ENCODE data around the gene PRKRA.
"Not testable (repeated sequence)": the region's sequence is repeated elsewhere in the genome, so short reads cannot be mapped to it uniquely, and the experiment has no call there.

Gene PRKRA

GRCh38 chr2:178412453-178412852 lies 38.5 kb downstream of the PRKRA start:
- not testable (repeated sequence) for DNase-seq

- no peak for DNase-seq
Observed at GRCh38 chr2:178412047-178412446, 38.9 kb downstream of the PRKRA start.

DNA sequence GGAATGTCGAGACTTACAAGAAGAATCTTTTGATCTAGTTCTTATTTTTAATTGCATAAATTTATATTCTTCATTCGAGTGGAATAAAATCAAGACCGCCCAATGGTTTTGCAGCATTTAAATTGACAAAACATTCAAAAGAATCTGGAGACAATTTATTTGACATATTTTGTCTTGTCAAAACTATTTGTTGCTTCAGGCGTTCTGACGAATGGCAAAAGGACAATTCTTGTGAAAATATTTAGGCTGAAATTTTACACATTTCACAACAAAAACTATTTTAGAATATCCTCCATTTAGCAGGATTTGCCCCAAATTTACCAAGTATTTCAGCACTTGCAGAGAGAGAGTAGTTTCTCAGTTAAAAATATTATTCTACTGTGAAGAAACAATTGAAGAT lies 41.7 kb downstream of the PRKRA start:
- DNase-seq: no peak

DNA sequence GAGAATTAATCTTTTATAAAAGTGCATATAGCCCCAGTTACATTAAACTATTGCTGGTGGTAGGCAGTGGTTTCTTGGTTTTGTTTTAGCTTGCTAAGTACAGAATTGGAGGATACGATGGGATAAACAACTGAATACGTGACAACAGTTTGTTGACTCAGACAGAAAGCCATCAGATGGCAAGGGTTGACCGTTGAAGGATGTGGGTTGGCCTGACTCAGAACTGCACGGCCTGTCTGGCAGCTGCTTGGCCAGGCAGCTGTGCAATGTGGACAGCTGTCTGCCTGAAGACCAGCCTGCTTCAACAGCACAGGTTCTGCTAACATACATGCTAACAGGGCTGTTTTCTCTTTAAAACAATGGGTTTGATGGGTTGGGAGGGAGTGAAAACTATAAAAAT lies 46.6 kb downstream of the PRKRA start:
- no peak for DNase-seq

GRCh38 chr2:178403671-178404306 lies 47.2 kb downstream of the PRKRA start:
- DNase-seq: no peak

DNA sequence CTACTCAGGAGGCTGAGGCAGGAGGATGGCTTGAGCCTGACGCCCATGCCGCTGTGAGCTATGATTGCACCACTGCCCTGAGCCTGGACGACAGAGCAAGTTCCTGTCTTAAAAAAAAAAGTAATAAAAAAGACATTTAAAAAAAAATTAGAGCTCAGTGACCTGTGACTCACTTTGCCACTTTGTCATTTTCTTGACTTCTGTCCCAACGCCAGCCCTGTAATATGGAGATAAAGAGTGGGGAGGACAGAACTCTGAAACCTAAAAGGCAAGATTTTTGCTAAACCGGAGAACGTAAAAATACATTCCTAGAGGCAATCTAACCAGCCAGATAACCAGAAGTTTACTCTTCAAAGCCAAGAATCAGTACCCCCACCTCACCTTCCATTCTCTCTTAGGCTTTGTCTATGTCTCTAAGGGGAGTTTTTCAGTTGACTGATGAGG lies 49.0 kb downstream of the PRKRA start:
- DNase-seq: no peak

DNA sequence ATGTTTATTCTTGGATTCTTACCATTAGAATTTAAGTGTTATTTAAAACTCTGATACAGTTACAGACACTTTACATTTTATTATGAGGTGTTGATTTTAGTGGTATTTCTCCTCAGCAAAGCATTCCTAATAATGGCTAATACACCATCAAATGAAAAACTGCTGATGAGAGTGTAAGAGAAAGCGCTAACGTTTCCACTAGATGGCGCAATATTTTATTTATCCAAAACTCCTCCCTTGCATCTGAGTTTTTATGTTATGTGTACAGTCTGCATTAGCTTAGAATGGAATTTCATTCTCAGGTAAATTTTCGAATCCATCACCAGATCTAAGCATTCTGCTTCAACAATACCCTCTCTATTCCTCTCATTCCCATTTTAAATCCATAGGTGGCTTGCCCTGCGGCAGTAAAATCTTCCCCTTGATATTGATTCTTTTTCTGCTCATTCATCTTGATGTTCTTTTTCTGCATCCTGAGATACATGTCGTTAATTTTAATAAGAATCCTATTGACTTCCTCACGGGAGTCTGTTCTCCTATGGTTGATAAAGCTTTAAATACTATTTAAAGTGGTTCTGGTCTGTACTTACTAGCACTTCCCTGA lies 53.9 kb downstream of the PRKRA start:
- DNase-seq: peak; percentile 4

DNA sequence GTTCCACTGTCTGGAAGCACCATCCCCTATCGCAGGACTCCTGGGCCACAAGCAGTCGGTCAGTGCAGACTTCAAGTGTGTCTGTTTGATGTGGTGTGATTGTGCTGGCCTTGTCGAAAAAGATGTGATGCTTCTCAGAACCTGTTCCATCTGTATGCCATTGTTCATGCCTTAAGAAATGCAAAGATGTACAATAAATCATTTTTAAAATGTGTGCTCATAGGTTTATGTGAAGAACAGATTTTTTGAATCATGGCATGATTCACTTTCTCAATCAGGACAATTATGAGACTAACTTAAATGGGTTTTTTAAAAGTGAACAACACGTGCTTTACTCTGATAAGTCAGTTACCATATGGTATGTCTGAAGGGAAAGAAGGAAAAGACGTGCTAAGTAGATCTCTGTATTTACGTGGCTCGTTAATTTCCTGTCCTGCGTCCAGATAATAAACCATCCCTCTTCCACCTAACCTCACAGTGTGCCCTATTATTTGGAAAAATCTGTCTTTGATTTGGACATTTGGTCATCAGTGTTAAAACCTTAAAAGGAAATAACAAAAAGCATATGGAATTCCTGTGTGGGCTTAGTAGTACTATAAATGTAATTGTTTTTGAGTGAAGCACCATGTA lies 54.9 kb downstream of the PRKRA start:
- DNase-seq: no peak

DNA sequence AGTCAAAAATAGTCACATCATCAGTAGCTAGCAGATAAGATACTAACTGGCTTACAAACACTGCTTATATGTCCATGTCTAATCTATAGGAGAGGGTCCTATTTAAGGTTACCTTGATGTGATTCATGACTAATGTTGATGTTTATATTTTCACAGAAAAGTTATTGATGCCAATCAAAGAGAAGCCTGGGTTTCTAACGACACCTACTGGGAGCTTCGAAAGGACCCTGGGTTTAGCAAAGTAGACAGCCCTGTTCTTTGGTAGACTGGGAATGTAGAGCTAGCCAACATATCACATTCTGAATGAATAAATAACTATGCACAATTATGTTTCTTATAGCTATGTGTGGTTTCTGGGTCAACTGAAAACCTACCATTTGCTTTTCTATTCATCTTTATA lies 55.7 kb downstream of the PRKRA start:
- DNase-seq: no peak

DNA sequence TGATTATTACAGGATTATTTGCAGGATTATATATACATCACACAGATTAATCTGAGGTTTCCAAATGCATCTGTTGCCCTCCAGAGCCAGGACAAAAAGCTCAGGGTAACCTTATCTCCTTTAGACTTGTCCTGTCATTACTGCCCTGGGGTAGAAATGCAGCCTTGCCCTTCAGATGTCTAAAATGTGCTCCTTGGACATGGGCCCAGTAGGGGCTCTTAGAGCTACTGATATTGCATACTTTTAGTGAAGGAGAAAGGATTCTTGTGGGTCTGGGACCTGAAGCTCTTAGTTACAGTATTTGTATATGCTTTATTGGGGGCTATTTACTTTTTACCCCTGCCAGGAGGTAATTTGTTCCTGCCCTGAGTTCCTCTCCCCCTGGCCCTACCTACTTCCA lies 56.1 kb downstream of the PRKRA start:
- DNase-seq: no peak

DNA sequence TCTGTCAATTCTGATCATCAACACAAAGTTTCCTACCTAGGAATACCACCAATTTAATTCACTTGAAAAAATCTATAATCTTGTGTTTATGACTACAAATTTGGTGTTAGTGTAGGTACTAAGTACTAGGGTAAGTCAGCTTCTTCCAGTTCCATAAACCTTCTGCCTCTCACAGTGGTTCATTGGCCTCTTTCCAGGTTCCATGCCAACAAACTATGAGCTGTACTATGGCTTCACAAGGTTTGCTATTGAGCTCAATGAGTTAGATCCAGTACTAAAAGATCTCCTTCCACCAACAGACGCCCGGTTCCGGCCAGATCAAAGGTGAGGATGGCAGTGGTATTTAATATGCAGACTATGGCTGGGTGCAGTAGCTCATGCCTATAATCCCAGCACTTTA lies 58.8 kb downstream of the PRKRA start:
- DNase-seq: no peak

GRCh38 chr2:178391701-178392100 lies 59.3 kb downstream of the PRKRA start:
- no peak for DNase-seq

DNA sequence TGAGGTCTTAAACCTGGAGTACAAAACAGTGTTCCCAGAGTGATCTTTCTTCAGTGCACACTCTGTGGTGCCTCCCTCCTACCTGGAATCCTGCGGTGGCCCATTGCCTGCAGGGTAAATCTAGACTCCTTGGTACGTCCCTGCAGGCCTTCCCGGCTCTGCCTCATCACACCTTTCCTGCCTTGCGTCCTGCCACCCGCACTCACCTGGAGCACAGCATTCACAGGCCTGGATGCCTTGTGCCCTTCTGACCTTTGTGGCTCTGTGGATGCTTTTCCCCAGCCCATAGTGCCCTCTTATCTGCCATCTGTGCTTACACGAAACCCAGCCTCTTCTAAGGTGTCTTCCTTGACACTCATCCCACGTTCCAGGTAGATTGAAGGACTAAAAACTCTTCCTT lies 62.7 kb downstream of the PRKRA start:
- DNase-seq: no peak

DNA sequence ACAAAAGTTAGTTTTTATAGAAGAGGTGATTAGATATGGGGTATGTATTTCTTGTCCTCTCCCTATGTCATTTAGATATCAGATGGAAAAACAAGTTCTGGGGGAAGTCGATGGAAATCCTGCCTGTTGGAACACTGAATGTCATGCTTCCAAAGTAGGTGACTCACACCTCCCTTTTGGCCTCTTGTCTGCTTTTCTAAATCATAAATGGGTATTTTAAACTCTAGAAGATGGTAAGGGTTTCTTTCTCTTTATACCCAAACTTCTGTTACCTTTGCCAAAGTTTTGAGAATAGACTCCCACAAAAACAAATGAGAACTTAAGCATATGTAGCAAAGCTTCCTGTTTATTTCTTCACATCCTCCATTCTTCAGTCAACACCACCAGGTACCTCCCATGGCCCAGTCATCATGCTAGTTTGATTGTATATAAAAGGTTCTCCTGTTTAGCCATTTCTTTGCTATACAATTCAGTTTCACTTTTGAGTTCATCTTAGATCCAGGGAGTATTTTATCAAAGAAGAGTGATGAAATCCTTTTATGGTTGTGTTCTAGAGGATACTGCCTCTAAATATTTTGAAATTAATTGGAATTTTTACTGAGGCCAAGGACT lies 63.9 kb downstream of the PRKRA start:
- no peak for DNase-seq

DNA sequence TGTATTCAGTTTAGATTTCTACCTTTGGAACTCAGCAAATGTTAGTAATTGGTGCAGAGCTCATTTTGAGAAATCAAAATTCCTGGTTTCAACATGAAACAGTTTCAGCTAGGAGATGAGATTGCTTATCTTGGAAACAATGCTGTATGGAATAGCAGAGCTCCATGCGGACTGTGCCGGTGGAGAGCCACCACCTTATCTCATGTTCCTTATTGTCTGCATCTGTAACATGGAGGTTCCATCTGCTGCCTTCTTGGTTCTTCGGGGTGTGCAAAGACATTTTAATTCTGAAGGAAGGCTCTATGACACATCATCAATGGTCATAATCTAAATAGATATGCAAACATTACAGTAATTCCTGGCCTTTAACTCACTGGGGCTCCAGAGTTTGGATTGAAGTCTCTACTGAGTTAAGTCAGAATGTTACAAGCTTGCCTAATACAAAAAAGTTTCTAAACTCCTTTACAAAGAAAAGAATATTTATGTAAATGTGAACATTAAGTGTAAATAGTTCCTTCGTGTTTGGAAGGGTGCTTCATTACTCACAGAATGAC lies 65.3 kb downstream of the PRKRA start:
- DNase-seq: no peak

- DNase-seq: no peak
Observed at GRCh38 chr2:178383718-178384117, 67.3 kb downstream of the PRKRA start.

Measured in NCI-H1048 (cell line).